ENCODE data around the gene HOXD12. TPM values are rescaled to one million over a fixed set of nuclear protein-coding genes. Genes with fewer than 3 reads are reported as not detected.

Gene HOXD12
- polyA plus RNA-seq, 1 donor, result 0.32 TPM

DNA sequence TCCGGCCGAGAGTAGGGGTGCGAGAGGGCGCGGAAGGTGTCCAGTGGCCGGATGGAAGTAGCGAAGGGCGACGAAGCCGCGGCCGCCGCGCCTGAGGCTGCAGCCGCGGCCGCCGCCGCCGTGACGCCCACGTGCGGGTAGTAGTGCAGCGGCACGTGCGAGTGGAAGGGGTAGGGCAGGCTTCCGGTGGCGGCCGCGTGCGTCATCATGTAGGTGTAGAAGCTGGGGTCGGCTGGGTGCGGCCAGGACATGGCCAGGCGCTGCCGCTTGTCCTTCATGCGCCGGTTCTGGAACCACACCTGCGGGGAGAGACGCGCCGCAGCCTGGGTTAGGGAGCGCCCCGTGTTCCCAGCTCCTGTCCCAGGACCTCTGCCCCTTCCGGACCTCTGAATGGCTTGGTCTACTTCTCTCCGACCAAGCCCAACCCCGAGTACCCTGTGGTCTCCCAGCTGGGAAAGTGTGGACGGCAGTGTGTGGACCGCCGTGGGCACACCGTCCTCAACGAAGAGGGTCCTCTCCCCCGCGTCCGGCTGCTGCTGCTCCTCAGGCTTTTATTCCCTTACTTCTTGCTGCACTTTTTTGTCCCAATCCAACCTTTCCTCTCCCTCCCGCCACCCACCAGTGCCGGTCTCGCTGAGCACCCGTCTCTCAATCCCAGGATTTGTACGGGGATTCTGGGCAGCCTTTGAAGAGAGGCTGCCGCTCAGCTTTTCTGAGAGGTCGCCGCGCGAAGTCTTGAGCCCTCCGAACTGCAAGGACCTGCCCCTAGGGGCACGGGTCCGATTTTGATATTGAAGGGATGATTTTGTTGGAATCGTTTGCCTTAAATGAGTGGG is 18.8 kb upstream of the HOXD12 start:
- DNase-seq, result peak; percentile 30

DNA sequence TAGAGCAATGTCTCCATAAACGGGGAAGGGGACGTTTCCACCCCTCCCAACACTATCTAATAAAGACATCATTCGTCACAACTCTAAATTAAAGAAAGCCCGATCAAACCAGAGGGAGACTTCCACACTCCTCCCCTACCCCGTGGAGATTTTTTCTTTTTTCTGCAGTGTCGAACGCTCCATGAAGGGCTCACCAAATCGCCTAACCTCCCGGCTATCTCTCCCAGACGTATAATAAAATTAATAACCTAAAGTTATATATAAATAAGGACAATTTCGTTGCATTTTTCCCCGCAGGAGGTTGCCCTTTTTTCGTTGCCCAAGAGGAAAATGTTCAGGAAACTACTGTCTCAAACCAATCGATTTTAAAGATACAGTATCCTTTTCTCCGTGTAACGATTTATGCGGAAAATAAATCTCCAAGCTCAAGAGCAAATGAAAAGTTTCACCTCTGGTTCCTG is 18.2 kb upstream of the HOXD12 start:
- peak; percentile 46 for DNase-seq

DNA sequence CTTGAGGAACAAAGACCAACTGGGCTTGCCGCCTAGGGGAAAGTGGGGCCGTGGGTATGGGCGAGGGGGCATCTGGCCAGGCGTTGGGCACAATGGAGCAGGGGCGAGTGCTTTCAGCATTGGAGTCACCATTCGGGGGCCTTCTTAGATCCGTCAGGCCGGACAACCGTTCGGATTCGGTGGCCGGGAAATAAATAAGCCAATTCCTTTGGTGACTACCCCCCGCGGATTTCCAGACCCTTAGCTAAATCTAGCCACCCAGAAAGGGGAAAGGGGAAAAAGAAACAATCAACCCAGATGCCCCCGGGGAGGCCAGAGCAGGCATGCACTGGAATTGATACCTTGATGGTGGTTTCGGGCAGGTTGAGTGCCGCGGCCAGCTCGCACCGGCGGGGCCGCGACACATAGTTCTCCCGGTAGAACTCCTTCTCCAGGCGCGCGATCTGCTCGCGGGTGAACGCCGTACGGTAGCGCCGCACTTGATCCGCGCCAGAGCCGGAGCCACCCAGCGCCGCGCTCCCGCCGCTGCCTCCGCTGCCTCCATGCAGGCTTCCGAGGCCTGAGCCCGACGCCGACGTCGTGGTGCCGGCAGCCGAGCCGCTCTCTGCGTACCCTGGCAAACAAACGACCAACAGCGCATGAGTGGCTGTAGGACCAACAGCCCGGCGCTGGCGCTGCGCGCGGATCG is 17.6 kb upstream of the HOXD12 start:
- peak; percentile 28 for DNase-seq

DNA sequence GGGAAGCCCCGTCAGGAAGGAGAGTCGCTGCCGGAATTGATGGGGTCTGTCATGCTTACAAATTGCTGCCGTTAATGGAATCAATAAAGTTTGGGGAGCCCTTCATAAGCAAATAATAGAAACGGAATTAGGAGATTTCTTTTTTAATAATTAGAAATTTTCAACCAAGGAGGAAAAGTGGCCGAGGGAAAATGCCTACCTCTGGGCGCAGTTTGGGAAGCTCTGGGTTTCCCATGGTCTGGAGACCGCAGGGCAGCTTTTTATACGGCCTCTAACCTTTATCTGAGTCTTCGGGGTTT is 17.1 kb upstream of the HOXD12 start:
- no peak for DNase-seq

DNA sequence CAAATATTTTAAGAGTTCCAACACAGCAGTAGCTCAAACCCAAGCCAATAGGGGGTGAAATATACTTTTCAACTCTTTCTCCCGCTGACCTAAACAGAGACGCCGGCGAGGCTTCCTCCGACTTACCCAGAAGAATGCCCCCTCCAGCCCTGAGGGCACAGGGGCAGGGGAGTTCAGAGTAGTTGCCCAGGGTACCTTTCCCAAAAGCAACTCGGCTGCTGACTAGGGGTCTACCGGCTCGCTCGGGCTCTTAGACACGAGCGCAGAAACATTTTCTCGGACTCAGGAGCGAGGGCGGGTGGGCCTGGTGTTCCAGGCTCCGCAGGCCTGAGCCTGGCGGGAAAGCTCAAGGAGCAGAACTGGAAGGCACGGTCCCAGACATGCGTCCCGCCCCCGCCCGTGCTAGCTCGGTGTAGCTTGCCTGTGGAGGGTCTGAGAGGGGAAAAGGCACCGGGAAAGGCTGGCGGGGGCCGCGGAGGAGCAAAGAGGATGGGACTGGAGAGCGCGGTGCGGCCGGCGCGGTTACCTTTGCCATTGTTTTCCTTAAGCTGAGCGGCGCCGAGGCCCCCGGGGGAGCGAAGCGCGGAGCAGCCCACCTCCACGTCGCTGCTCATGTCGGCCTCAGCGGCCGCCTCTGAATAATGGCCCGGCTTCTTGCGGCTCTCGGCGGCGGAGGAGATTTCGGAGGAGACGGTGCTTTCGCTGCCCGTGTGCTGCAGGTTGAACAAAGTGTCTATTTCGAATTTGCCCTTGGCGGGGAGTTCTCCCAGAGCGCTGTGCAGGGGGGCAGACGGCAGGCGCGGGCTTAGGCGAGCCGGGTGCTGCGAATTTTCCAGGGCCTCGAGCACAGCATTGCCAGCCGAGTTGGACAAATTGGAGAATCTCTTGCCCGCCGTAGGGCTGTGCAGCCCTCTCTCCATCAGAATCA is 16.5 kb upstream of the HOXD12 start:
- peak; percentile 25 for DNase-seq

DNA sequence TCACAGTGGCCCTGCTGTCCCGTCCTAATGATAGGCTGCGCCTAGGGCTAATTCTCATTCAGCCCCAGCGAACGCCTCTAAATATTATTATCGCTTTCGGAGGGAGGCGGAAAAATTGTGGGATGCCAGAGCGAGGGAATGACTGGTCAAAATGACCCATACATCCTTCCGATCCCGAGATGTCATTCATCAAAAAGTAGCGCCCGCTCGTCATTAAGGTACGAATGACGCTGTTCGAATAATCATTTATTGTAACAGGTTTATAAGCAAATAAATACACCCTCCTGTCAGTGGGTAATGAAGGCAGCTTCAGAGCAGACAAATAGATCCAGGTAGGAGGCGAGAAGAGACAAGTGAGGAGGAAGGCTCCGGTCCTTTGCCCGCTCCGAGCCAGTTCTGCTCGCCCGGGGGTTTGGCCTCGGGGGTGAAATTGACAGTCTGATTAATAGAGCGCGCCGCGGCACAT is 15.8 kb upstream of the HOXD12 start, which contains the start of gene EVX2:
Gene EVX2 (minus strand): TSS at position 167 of the 466 bp plus-strand sequence. CDS start 186 bp downstream, outside the sequence.
- DNase-seq, result no peak

DNA sequence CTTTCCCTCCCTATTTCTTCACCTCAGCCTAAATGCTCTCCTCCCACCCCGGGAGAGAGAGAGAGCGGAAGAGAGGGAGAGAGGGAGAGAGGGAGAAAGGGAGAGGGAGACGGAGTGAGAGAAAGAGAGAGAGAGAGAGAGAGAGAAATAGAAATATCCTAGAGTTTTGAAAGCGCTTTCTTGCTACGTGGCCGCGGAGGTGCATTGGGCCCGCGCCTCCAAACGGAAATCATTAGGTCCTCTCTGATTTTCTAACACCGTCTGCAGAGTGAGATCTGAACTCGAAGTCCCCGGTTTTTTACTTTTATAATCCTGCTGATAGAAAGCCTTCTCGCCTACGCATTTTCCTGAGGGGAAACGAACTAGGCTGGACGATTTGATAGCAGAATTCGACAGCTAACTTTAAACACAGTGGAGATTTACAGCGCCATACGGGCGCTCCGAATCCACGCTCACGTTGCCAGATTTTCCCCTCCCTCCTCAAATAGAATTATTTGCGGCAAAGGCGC is 14.9 kb upstream of the HOXD12 start:
- no peak for DNase-seq

DNA sequence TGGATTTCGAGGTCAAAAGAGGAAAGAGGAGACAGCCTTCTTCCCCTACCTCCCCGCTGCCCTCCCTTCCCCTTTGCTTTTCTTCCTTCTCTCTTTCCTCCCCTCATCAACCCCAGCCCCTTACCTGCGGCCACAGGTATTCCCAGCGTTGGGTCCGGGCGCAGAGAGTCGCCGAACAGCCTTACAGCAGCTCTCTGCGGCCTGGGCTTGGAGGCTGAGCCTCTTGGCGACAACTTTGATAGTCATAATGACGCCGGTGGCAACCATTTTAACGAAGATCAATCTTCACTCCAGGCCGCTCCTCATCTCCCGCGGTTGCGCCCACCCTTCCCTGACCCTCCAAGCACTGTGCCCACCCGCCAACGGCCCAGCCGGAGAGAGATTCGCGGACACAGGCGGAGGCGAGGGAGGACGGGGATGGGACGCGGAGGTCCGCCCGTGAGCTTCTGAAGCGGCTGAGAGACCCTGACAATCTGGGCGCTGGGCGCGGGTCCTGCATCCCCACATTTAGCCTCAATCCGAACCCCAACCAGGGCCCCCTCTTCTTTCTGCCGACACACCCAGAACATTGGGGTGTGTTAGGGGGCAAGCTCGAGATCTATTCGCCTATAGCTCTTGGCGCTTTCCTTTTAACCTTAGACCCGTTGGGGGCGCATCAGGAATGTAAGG is 14.3 kb upstream of the HOXD12 start:
- no peak for DNase-seq

DNA sequence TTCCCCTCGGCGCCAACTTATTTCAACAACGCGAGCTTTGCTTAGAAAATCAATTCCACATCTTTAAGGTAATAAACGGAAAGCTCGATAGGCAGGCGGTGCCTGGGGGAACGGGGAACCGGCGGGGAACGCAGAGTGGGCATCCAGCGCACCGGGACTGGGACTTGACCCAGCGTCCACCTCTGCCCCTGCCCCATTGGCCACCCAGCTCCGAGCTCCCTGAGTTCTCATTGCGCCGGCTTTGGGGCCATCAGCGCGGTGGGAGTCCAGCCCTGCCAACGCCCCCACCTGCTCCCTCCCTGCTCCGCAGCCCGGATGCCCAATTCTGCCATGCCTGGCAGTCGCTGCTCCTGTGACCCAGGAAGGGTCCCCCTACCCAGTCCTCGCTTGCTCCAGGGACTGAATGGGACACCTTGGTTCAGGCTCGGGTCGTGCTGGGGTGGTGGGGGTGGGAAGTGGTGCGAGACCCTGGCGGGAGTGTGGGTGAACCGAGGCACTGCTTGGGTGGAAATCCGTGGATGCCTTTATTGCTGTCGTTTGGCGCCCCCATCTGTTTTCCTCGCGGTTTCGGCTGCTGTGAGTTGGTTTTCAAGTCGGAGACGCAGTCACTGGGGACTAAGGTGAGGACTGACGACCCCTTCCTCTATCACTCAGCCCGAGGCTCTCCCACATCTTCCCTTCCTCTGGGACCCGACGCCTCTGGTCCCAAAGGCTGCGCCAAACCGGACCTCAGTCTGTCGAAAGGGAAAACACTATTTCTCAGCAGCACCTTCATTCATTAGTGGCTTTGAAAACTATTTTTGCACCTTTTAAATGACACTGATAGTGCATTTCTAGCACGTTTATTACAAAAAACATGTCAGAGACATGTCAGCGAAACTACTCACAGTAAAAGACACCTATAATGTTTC is 13.5 kb upstream of the HOXD12 start:
- no peak for DNase-seq

DNA sequence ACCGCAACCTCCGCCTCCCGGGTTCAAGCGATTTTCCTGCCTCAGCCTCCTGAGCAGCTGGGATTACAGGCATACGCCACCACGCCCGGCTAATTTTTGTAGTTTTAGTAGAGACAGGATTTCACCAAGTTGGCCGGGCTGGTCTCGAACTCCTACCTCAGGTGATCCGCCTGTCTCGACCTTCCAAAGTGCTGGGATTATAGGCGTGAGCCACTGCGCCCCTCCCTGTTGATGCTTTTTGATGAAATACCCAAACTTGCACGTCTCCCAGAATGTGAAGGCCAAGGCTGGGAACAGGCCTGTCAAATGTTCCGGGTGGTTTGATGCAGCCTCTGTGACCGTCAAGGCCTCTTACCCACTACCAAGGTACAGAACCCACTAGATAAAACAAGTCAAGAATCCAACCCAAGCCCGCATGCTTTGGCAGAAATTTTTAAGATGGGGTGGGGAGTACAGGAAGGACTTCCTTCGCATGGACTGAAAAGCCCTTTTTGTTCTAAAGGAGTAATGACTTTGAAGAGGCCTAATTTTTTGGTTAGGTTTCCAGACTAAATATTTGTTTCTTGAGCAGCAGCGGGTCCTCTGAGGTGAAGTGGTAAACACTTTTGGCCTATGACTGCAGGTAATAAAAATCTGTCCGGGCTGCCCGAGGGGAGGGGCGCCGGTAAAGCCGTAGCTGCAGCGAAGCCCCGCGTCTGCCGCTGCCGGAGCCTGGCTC is 12.1 kb upstream of the HOXD12 start:
- DNase-seq, result no peak

DNA sequence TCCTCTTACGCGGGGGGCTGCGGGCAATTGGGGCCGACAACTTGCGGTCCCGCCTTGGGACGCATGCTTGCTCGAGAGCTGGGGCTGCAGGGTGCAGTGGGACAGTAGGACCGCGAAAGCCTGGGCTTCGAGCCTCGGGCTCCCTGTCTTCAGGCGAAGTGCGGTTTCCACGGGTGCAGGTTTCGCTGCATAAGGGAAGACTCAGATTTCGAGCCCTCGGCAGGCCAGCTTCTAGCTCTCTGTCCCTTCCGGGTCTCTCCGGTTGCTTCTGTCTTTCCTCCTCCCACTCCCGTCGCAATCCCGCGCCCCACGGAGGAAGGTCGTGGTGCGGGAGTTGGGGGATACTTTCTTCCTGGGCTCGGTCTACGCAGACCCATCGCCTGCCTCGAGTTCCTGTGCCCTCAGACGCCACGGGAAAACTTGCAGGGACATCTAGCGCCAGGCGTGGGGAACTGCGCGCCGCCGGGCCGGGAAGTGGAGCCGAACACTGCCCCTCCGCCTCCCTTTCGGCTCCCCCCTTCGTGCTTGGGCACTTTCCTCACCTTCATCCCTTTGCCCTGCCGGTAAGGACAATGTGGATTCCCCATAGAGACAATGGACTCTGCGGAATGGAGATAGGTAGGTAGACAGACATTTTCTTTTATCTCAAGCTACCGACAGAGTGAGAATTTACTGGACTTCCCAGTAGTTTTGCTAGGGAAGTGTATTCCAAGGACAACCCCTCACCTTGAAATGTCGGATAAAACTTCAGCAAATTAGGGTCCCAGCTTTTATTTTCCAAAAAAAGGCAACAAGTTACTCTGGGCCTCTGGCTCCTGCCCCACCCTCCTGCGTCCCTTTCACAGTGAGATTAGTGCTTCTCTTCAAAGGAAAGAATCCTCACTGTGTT is 11.3 kb upstream of the HOXD12 start:
- DNase-seq, result no peak

DNA sequence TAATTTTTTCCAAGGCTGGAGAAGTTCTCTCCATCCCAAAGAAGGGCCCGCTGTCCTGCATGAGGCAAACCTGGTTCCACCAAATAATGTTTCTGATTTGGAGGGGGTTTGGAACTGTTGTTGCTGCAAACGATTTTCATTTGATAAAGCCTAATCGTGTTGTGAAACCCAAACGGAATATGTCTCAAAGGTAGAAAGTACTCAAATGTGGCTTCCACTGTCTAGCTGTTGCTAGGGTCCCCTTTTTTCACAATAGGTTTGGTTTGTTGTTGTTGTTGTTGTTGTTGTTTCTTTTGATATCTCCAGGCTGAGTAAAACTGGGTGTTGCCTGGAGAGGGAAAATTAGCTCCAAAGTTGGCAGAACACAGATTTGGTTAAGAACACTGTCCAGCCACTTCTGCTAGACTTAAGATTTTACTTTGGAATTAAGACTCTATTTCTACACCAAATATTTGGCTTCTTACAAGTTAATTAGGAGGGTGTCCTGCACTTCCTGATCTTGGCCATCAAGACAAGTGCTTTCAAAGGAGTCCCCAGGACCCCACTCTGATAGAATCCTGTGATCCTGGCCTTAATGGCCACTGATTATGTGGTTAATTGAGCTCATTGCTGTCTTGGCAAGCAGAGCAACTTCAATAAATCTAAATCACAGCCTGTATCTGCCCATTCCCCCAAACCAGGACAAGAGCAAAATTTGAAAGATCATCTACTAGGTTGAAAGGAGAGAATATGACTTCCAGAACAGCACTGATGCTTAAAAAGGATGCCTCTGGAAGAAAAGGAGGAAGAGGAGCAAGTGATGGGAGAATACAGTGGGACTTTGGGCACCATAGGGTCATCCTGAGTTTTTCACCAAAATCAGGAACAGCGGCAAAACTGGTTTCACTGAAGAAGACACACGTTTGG is 10.4 kb upstream of the HOXD12 start:
- DNase-seq, result no peak

DNA sequence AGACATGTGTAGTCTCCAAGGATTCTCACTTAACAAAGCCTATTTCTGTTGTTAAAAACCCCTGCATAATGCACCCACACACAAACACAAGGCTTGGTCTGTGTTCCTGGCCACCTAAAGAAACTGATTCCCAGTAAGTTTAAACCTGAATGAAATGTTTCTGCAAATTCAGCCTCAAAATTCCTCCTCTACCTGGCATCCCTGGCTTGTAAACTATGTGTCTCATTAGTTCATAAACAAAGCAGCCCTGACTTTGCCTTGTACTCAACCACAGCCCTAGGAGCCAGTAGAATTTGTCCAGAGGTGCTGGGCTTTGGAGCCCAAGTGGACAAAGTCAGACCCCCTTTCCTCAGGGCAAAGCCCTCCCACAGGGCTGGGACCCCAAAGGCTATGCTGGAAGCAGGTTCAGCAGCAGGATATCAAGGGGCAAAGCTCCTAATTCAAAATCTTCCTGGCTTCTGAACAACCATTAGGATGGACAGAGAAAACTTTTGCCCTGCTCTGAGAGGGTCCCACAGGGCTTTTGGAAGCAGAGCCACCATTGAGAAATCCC is 9.7 kb upstream of the HOXD12 start:
- no peak for DNase-seq

DNA sequence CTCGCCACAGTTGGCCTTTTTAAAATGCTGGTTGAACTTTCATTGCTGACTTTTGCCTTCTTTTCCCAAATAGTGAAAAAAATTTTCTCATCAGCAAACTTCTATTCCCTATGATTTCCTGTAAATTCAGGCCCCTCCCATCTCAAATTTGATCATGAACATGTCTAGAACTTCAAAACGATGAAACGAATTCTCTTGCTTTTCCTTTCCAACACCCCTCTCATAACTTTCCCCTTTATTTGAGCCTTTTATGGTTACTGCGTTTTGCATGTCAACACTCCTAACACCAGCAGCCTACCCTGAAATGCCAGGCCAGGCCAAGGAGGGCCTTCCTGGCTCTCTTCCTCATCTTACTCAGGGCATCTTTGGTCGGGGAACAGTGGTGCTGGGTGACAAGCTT is 8.7 kb upstream of the HOXD12 start:
- no peak for DNase-seq

DNA sequence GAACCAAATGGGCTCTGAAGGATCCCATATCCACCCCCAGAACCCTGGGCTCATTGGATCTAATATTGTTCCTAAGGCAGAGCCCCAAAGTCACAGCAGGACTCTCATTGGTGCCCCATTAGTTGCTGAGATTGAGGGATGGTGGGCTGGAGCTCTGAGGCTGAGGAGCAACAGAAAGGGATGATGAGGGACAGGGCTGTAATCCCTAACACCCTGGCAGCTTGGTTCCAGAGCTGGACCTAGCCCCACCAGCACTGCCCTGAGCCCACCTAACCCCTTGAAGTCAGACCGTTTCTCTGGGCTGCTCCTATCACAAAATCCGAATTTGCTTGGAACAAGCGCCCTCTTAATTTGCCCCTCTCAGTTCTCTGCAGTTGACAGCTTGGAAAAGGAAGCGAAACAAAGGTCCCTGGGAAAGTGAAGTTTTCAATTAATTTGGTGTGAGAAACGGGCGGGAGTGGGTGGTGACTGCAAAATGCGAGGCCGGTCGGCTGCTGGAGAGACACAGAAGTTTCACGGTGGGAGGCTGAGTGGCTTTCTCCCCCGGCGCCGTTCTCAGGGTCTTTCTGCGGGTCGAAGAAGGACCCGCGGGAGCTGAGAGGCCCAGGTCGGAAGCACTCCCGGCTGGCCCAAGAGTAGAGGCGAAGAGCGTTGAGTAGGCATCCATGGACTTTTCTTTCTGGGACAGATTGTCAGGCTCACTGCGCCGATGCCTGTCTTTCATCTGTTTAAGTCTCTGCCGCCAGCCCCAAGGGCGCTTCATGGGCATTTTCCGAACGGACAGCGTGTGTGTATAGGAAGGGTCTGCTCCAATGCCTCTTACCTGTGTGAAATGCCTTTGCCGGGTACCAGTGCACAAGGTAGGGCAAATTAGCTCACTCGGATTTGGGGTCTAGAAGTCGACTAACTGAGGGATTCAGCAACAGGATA is 8.0 kb upstream of the HOXD12 start:
- no peak for DNase-seq
